ENCODE results near the gene TTLL5. TPM values are rescaled to one million over a fixed set of nuclear protein-coding genes. Genes with fewer than 3 reads are reported as not detected.

TTLL5 gene
- total RNA-seq, 2 experiments from 2014 or later = 28.9 to 43.4 TPM

- H3K36me3 Mint-ChIP-seq = peaks cover 19% of the 10 kb centered on the region
Observed at GRCh38 chr14:75736845-75737485, 75.9 kb downstream of the TTLL5 start.

GRCh38 chr14:75738192-75738591 is 77.1 kb downstream of the TTLL5 start:
- no peak for ATAC-seq
- no peaks in the 10 kb centered on the region for H3K4me1 Mint-ChIP-seq
- CTCF ChIA-PET = interaction anchor here (0.9 kb wide), 1 partner anchor 10 kb away, joined by 3 read pairs; no protein-coding TSS in a partner anchor
- H3K4me3 Mint-ChIP-seq = no peak overlapping the region
- H3K9me3 Mint-ChIP-seq (ENCODE audit: low read depth) = no peaks in the 10 kb centered on the region
- peaks cover 21% of the 10 kb centered on the region for H3K36me3 Mint-ChIP-seq
- no peaks in the 10 kb centered on the region for H3K27me3 Mint-ChIP-seq
- no peak overlapping the region for H3K27ac Mint-ChIP-seq
- DNase-seq = no peak

More at GRCh38 chr14:75736845-75737485, 75.9 kb downstream of the TTLL5 start:
- Mint-ChIP-seq H3K9me3 (ENCODE audit: low read depth) (no peaks in the 10 kb centered on the region), H3K27ac (no peak overlapping the region), H3K27me3 (no peaks in the 10 kb centered on the region), H3K4me3 (no peak overlapping the region), H3K4me1 (no peaks in the 10 kb centered on the region)
- no peak for DNase-seq
- CTCF ChIA-PET = no interaction called here
- ATAC-seq = no peak

- Mint-ChIP-seq H3K36me3 (peaks cover 43% of the 10 kb centered on the region), H3K27ac (no peak overlapping the region), H3K4me1 (no peaks in the 10 kb centered on the region), H3K9me3 (ENCODE audit: low read depth) (peaks cover 5% of the 10 kb centered on the region), H3K27me3 (no peaks in the 10 kb centered on the region), H3K4me3 (no peak overlapping the region)
- ATAC-seq (no peak), DNase-seq (no peak)
- CTCF ChIA-PET = no interaction called here
Observed at GRCh38 chr14:75742867-75743266, 81.8 kb downstream of the TTLL5 start.

DNA sequence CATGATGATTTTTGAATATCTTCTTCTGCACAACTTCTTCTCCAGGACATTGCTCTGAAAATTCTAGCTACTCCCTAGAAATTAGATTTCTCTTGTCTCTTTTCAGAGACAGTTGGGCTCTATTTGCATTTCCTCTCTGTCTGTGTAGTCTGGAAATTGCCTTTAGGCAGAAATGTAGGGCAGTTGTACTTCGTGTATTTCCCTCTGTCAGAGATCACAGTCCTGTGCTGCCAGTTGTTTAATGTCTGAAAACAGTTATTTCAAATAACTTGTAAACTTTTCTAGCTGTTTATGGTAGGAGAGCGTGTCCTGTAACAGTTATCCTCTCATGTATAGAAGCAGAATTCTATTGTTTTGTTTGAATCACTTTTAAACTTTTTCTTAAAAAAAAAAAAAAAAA is 86.9 kb downstream of the TTLL5 start:
- Mint-ChIP-seq H3K4me3 (no peak overlapping the region), H3K27me3 (no peaks in the 10 kb centered on the region), H3K4me1 (no peaks in the 10 kb centered on the region), H3K27ac (no peak overlapping the region), H3K36me3 (peaks cover 43% of the 10 kb centered on the region), H3K9me3 (ENCODE audit: low read depth) (peaks cover 5% of the 10 kb centered on the region)
- DNase-seq = no peak
- CTCF ChIA-PET = no interaction called here
- ATAC-seq = no peak

DNA sequence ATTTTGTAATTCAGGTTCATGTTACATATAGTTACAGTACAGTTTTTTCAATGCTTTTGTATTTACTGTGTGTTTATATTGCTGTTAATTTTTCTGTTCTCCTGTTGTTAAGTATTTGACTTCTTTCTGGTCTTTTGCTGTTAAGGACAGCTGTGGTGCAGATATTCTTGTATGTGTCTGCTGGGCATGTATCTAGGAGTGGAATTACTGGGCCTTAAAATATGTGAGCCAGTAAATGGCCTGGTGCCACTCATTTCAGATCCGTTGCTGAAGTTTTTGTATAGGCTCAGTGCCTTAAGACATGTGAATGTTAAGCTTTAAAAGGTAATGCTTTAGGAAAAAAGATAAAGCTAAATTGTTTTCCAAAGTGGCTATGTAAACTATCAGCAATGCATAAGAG is 87.3 kb downstream of the TTLL5 start:
- Mint-ChIP-seq H3K9me3 (ENCODE audit: low read depth) (peaks cover 5% of the 10 kb centered on the region), H3K36me3 (peaks cover 46% of the 10 kb centered on the region), H3K4me1 (no peaks in the 10 kb centered on the region), H3K27ac (no peak overlapping the region), H3K4me3 (no peak overlapping the region), H3K27me3 (no peaks in the 10 kb centered on the region)
- DNase-seq (no peak), ATAC-seq (no peak)
- CTCF ChIA-PET = no interaction called here

GRCh38 chr14:75751296-75751695 is 90.2 kb downstream of the TTLL5 start:
- CTCF ChIA-PET = no interaction called here

DNA sequence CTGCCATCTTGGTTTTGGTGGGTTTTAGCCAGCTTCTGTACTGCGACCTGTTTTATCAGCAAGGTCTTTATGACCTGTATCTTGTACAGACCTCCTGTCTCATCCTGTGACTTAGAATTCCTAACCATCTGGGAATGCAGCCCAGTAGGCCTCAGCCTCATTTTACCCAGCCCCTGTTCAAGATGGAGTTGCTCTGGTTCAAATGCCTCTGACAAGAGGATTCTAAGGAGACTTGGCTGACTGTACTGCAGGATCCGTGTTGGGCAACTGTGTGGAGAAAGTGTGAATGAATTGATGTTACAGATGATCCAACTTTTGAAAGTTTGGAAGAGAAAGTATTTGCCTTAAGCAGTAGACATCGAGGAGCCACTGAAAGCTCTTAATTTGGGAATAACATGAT is 91.0 kb downstream of the TTLL5 start:
- Mint-ChIP-seq H3K36me3 (peaks cover 27% of the 10 kb centered on the region), H3K4me1 (no peaks in the 10 kb centered on the region), H3K27ac (no peak overlapping the region), H3K27me3 (no peaks in the 10 kb centered on the region), H3K4me3 (no peak overlapping the region), H3K9me3 (ENCODE audit: low read depth) (peaks cover 2% of the 10 kb centered on the region)
- ATAC-seq (no peak), DNase-seq (no peak)
- CTCF ChIA-PET = interaction anchor here (0.5 kb wide), 1 partner anchor 177 kb away, joined by 3 read pairs; no protein-coding TSS in a partner anchor

More at GRCh38 chr14:75751296-75751695, 90.2 kb downstream of the TTLL5 start:
- Mint-ChIP-seq H3K27ac (no peak overlapping the region), H3K27me3 (no peaks in the 10 kb centered on the region), H3K4me3 (no peak overlapping the region), H3K36me3 (peaks cover 35% of the 10 kb centered on the region), H3K4me1 (no peaks in the 10 kb centered on the region), H3K9me3 (ENCODE audit: low read depth) (peaks cover 5% of the 10 kb centered on the region)
- ATAC-seq (no peak), DNase-seq (no peak)

DNA sequence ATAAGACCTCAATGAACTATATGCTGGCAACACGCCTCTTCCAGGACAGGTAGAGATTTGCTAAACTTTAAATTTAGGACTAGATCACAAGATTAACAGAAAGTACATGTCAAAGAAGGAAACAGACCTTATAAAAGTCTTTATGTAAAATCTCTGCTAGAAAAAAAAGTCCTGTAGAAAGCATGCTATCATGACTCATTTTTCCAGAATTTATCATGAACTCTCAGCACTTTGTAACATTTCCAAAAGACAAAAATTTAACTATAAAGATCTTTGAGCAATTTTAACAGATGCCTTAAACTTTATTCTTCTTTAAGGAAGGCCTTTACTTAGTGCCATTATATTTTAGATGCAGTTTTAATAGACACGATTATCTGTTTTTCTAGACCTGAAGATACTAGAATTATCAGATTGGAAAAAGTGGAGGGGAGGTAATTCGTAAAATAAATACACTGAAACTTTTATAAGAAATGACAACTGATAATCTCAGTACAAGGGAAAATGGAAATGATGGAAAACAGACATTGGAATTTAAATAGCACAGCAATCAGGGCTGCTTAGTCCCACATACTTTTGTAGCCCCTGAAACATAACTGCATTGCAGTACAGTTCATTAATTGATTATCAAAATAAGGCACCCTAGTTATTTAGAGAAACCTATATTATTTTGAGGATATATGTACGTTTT is 92.0 kb downstream of the TTLL5 start:
- no peak overlapping the region for H3K4me3 Mint-ChIP-seq
- H3K27me3 Mint-ChIP-seq = no peaks in the 10 kb centered on the region
- DNase-seq = no peak
- ATAC-seq = no peak
- CTCF ChIA-PET = no interaction called here
- H3K4me1 Mint-ChIP-seq = no peaks in the 10 kb centered on the region
- peaks cover 20% of the 10 kb centered on the region for H3K36me3 Mint-ChIP-seq
- H3K27ac Mint-ChIP-seq = no peak overlapping the region
- no peaks in the 10 kb centered on the region for H3K9me3 Mint-ChIP-seq (ENCODE audit: low read depth)

DNA sequence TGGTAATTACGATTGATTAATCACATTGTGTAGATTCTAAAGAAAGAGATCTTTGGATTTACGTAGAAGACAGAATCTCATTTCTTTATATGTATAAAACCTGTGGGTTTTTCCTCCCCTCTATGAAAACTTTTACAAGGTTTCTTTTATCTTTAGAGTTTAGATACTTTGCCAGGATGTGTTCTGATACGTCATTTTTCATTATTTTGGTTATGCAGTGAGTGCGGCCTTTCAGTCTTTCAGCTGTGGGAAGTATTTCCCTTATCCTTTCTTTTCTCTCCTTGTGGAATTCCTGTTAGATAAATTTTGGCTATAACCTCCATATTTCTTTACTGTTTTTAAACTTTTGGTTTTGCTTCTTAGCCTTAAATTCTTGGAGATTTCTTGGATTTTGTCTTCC is 92.7 kb downstream of the TTLL5 start:
- CTCF ChIA-PET = no interaction called here

GRCh38 chr14:75757644-75758402 is 96.8 kb downstream of the TTLL5 start:
- Mint-ChIP-seq H3K4me1 (no peaks in the 10 kb centered on the region), H3K4me3 (no peak overlapping the region), H3K27ac (no peak overlapping the region), H3K36me3 (peaks cover 14% of the 10 kb centered on the region), H3K27me3 (no peaks in the 10 kb centered on the region), H3K9me3 (ENCODE audit: low read depth) (no peaks in the 10 kb centered on the region)
- no peak for DNase-seq
- ATAC-seq = no peak
- CTCF ChIA-PET = no interaction called here

More for the DNA sequence above, 92.7 kb downstream of the TTLL5 start:
- DNase-seq = no peak
- no peak overlapping the region for H3K4me3 Mint-ChIP-seq
- H3K4me1 Mint-ChIP-seq = no peaks in the 10 kb centered on the region
- H3K27ac Mint-ChIP-seq = no peak overlapping the region
- H3K36me3 Mint-ChIP-seq = peaks cover 18% of the 10 kb centered on the region
- H3K9me3 Mint-ChIP-seq (ENCODE audit: low read depth) = no peaks in the 10 kb centered on the region
- no peak for ATAC-seq
- no peaks in the 10 kb centered on the region for H3K27me3 Mint-ChIP-seq

DNA sequence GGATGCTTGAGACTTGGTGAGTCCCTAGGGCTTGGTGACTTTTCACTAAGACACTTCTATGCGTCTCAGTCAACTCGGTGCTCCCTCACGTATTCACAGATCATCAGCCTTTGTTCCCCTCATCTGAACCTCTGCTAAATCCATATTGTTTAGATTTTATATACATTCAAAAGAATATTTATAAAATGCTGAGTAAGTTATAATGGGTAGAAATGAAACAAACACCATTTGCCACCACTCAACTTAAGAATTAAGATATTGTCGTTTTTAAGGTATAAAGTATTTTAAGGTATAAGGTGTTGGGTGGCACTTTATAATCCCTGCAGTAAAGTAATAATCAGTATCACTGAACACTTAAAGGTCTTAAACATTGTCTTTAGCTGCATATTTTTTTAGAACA is 103.0 kb downstream of the TTLL5 start:
- DNase-seq (no peak), ATAC-seq (no peak)
- Mint-ChIP-seq H3K27ac (no peak overlapping the region), H3K9me3 (ENCODE audit: low read depth) (no peaks in the 10 kb centered on the region), H3K36me3 (peaks cover 5% of the 10 kb centered on the region), H3K4me1 (no peaks in the 10 kb centered on the region), H3K27me3 (no peaks in the 10 kb centered on the region), H3K4me3 (no peak overlapping the region)
- CTCF ChIA-PET = no interaction called here

- no peaks in the 10 kb centered on the region for H3K4me1 Mint-ChIP-seq
- CTCF ChIA-PET = no interaction called here
- peaks cover 13% of the 10 kb centered on the region for H3K36me3 Mint-ChIP-seq
- H3K27ac Mint-ChIP-seq = no peak overlapping the region
- no peak overlapping the region for H3K4me3 Mint-ChIP-seq
- no peak for ATAC-seq
- DNase-seq = no peak
- H3K9me3 Mint-ChIP-seq (ENCODE audit: low read depth) = no peaks in the 10 kb centered on the region
- H3K27me3 Mint-ChIP-seq = no peaks in the 10 kb centered on the region
Observed at GRCh38 chr14:75769047-75769685, 108.1 kb downstream of the TTLL5 start.

DNA sequence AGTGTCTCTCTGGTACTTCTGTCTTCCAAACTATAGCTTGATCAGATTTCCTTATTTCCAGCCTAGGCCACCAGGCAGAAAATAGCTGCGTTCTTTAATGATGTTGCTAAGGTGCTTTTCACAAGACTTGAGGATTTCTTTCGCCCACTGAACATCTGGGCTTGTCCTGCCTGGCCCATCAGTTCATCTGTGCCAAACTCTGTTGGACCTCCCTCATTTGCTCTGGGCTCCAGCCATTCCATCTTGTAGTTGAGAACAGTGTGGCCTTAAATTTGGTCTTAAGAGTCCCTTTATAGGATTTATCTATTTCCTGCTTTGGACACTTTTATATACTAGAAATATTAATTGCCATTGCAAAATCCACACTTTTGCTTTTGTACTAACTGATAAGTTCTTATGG is 109.6 kb downstream of the TTLL5 start:
- peaks cover 17% of the 10 kb centered on the region for H3K36me3 Mint-ChIP-seq
- H3K4me1 Mint-ChIP-seq = no peaks in the 10 kb centered on the region
- no peak overlapping the region for H3K4me3 Mint-ChIP-seq
- ATAC-seq = no peak
- DNase-seq = no peak
- H3K27me3 Mint-ChIP-seq = no peaks in the 10 kb centered on the region
- H3K9me3 Mint-ChIP-seq (ENCODE audit: low read depth) = no peaks in the 10 kb centered on the region
- H3K27ac Mint-ChIP-seq = no peak overlapping the region
- CTCF ChIA-PET = no interaction called here
